Neural progenitor cell (in vitro differentiated cells): ENCODE results near the gene ABL2.

Source experiments
- CTCF ChIP-seq: fragments of 200-600 bp; sonication (generic); IDR thresholded peaks from 2 replicates; pipeline ENCODE4 v1.5.1; 2017; ENCODE audit warnings: antibody characterized with exemption, mild to moderate bottlenecking
- EZH2 ChIP-seq: fragments of 200-600 bp; sonication (generic); IDR thresholded peaks from 2 replicates; pipeline ENCODE4 v1.6.1; 2017; ENCODE audit warnings: antibody characterized with exemption, mild to moderate bottlenecking, moderate library complexity
- EZH2phosphoT487 ChIP-seq: fragments of 200-600 bp; sonication (generic); IDR thresholded peaks from 2 replicates; pipeline ENCODE4 v1.6.1; 2017; ENCODE audit warnings: antibody characterized with exemption

- TF ChIP-seq CTCF = no peak
- no peak for TF ChIP-seq EZH2
- no peak for TF ChIP-seq EZH2phosphoT487
Observed at GRCh38 chr1:179144626-179145025, 84.9 kb downstream of the ABL2 start.
